Panc1 (cell line): ENCODE measurements around the gene GNAS-AS1. TPM values are rescaled to one million over a fixed set of nuclear protein-coding genes. Genes with fewer than 3 reads are reported as not detected.

Experiments used
- microRNA-seq: library from miRNA; unstranded; fragments of <30 nt; microRNA quantifications from one replicate; pipeline ENCODE4 v1.1.0, GENCODE V29; 2020; ENCODE audit not compliant: unreplicated experiment
- total RNA-seq: library from RNA; stranded (reverse); gene quantifications from one replicate; pipeline ENCODE4 v1.2.1, GENCODE V29; 2021; ENCODE audit not compliant: unreplicated experiment

GNAS-AS1 gene
- total RNA-seq, 1 experiment from 2014 or later, result not detected

Small RNAs within 50 kb of the gene (microRNA-seq; reads per million reads assigned to microRNA genes)
- not detected for gene MIR298

Other genes starting within 250 kb of the GNAS-AS1 start
- 41.9 TPM for gene STX16, start 199.6 kb downstream of the GNAS-AS1 start, total RNA-seq
- 27.4 TPM for gene NPEPL1, start 158.1 kb downstream of the GNAS-AS1 start, total RNA-seq
- 756 TPM for gene GNAS, start 1.8 kb upstream of the GNAS-AS1 start, total RNA-seq
- 108 TPM for gene NELFCD, start 130.4 kb upstream of the GNAS-AS1 start, total RNA-seq
- 113 TPM for gene CTSZ, start 156.4 kb upstream of the GNAS-AS1 start, total RNA-seq
- not detected for gene TUBB1, start 168.5 kb upstream of the GNAS-AS1 start, total RNA-seq
- gene ATP5F1E, start 181.4 kb upstream of the GNAS-AS1 start, total RNA-seq, result 90.6 TPM
- gene PRELID3B, start 191.9 kb upstream of the GNAS-AS1 start, total RNA-seq, result 131 TPM